Chondrocyte (in vitro differentiated cells): ENCODE data around the gene CAPN5. TPM values are rescaled to one million over a fixed set of nuclear protein-coding genes. Genes with fewer than 3 reads are reported as not detected.
A peak's percentile ranks its signal among the peaks of the same experiment; 100 is the strongest.

Source experiments
- DNase-seq: peaks from one replicate; pipeline ENCODE4 v3.0.0; 2021; ENCODE audit warnings: mixed read lengths, low spot score
- H3K27ac Mint-ChIP-seq: one replicate; pipeline ENCODE4 v1.8.0; 2021; ENCODE audit warnings: mild to moderate bottlenecking, moderate library complexity, mixed read lengths; ENCODE audit not compliant: unreplicated experiment
- H3K27me3 Mint-ChIP-seq: 2 replicates; pipeline ENCODE4 v1.8.0; 2021; ENCODE audit warnings: low read depth, mixed read lengths
- H3K36me3 Mint-ChIP-seq: 2 replicates; pipeline ENCODE4 v1.8.0; 2021; ENCODE audit warnings: low read depth, mixed read lengths
- H3K4me1 Mint-ChIP-seq: 2 replicates; pipeline ENCODE4 v1.8.0; 2021; ENCODE audit warnings: low read depth, mild to moderate bottlenecking, mixed read lengths
- H3K4me3 Mint-ChIP-seq: one replicate; pipeline ENCODE4 v1.8.0; 2021; ENCODE audit warnings: mild to moderate bottlenecking, moderate library complexity, mixed read lengths; ENCODE audit not compliant: unreplicated experiment
- H3K9me3 Mint-ChIP-seq: 2 replicates; pipeline ENCODE4 v1.8.0; 2021; ENCODE audit warnings: low read depth, mixed read lengths
- CTCF ChIP-seq: fragments of 200-600 bp; sonication (generic); IDR thresholded peaks from 2 replicates; pipeline ENCODE4 v1.5.0; 2021; ENCODE audit warnings: antibody characterized with exemption, mild to moderate bottlenecking, moderate library complexity
- total RNA-seq: library from RNA; stranded (reverse); gene quantifications from 3 replicates; pipeline ENCODE4 v1.2.1, GENCODE V29; 2021

Gene CAPN5
- total RNA-seq, 1 donor from 2014 or later: 11.9 TPM

- no peak for TF ChIP-seq CTCF
- H3K4me1 Mint-ChIP-seq: no peaks in the 10 kb centered on the region
- no peak overlapping the region for H3K4me3 Mint-ChIP-seq
- peaks cover 22% of the 10 kb centered on the region for H3K27me3 Mint-ChIP-seq
- H3K36me3 Mint-ChIP-seq: no peaks in the 10 kb centered on the region
- DNase-seq: no peak
- H3K27ac Mint-ChIP-seq: no peak overlapping the region
- no peaks in the 10 kb centered on the region for H3K9me3 Mint-ChIP-seq
These were observed 93.2 kb downstream of the CAPN5 start for GRCh38 chr11:77159937-77160495.

DNA sequence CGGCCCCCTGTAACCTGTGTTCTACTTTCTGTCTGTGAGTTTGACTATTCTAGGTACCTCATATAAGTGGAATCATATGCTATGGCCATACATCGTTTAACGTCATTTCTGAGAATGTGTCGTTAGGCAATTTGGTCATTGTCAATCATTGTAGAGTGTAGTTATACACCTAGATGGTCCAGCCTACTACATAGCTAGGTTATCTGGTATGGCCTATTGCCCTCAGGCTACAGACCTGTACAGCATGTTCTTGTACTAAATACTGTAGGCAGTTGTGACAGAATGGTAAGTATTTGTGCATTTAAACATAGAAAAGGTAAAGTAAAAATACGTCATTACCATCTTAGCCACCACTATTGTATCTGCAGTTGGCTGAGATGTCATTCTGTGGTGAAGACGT lies 96.5 kb downstream of the CAPN5 start:
- Mint-ChIP-seq H3K27ac (no peak overlapping the region), H3K27me3 (peaks cover 23% of the 10 kb centered on the region), H3K36me3 (no peaks in the 10 kb centered on the region), H3K4me3 (no peak overlapping the region), H3K9me3 (no peaks in the 10 kb centered on the region), H3K4me1 (no peaks in the 10 kb centered on the region)
- TF ChIP-seq CTCF: no peak
- no peak for DNase-seq

DNA sequence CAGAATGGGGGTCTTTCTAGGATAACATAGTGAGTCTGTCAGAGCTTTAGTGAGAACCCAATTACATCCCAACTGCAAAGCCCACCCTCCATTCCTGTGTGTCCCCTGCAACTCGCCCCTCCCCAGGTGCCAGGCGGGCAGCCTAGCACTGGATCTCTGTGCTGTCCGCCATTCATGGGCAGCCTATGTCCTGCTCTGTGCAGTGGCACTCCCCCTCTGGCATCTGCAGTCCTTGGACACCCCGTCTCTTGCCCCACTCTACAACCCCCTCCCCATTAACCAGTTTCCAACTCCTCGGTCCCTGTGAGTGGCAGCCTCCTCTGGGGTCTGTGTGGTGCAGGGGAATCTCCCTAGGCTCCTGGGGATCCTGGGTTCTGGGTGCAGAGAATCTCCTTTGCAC lies 98.3 kb downstream of the CAPN5 start:
- peaks cover 11% of the 10 kb centered on the region for H3K27me3 Mint-ChIP-seq
- no peaks in the 10 kb centered on the region for H3K4me1 Mint-ChIP-seq
- H3K36me3 Mint-ChIP-seq: no peaks in the 10 kb centered on the region
- H3K4me3 Mint-ChIP-seq: no peak overlapping the region
- DNase-seq: peak; percentile 56
- no peak for TF ChIP-seq CTCF
- H3K9me3 Mint-ChIP-seq: no peaks in the 10 kb centered on the region
- H3K27ac Mint-ChIP-seq: no peak overlapping the region

GRCh38 chr11:77166021-77166420 lies 99.2 kb downstream of the CAPN5 start:
- H3K36me3 Mint-ChIP-seq: no peaks in the 10 kb centered on the region
- no peak overlapping the region for H3K4me3 Mint-ChIP-seq
- no peaks in the 10 kb centered on the region for H3K9me3 Mint-ChIP-seq
- no peak for TF ChIP-seq CTCF
- DNase-seq: peak; percentile 62
- no peaks in the 10 kb centered on the region for H3K4me1 Mint-ChIP-seq
- peaks cover 11% of the 10 kb centered on the region for H3K27me3 Mint-ChIP-seq
- no peak overlapping the region for H3K27ac Mint-ChIP-seq

DNA sequence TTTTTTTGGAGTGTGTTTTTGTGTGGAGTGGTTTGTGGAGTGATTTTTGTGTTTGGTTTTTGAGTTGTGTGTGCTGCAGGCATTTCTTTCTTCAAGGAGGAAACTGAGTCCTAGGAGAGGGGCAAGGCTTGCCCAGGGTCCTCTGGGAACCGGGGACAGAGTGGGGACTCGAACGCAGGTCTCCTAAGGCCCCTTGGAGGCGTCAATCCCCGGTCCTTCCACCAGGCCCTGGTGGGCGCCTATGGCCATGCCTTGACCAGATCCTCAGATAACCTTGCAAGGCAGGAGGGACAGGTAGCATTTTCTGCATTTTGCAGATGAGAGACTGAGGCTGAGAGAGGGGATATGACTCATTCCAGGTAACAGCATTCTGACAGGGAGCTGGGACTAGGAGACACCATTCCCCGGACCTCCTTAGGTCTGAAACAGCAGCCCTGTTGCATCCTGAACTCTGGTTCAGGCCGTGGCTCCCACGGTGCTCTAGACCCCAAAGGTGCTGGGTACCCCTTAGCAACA lies 100.4 kb downstream of the CAPN5 start:
- H3K27me3 Mint-ChIP-seq: peaks cover 5% of the 10 kb centered on the region
- DNase-seq: peak; percentile 39
- no peak overlapping the region for H3K27ac Mint-ChIP-seq
- H3K36me3 Mint-ChIP-seq: no peaks in the 10 kb centered on the region
- H3K4me3 Mint-ChIP-seq: no peak overlapping the region
- no peaks in the 10 kb centered on the region for H3K9me3 Mint-ChIP-seq
- no peaks in the 10 kb centered on the region for H3K4me1 Mint-ChIP-seq
- TF ChIP-seq CTCF: no peak
